K562 (cell line): ENCODE results near the gene CSF3. TPM values are rescaled to one million over a fixed set of nuclear protein-coding genes. Genes with fewer than 3 reads are reported as not detected.

Source experiments
- BCLAF1 ChIP-seq, 2 experiments: fragments of 450-650 bp in 1 of 2; IDR thresholded peaks; 2 replicates each; pipeline ENCODE4 v1.6.1; 2011 to 2017; ENCODE audit warnings: low read depth in 2 of 2, antibody characterized with exemption in 1 of 2, borderline replicate concordance in 1 of 2, low read length in 1 of 2, mild to moderate bottlenecking in 1 of 2, mixed read lengths in 1 of 2; ENCODE audit not compliant: control insufficient read depth in 1 of 2
- BCOR ChIP-seq: fragments of 450-650 bp; IDR thresholded peaks from 2 replicates; pipeline ENCODE4 v1.6.1; 2016
- EHMT2 ChIP-seq: fragments of 450-650 bp; IDR thresholded peaks from 2 replicates; pipeline ENCODE4 v1.6.1; 2018; ENCODE audit warnings: antibody characterized with exemption
- FOXK2 ChIP-seq, 2 experiments: fragments of 450-650 bp; IDR thresholded peaks in 1 of 2; conservative IDR thresholded peaks in 1 of 2; 2 replicates each; pipeline ENCODE4 v1.6.1; 2016; ENCODE audit warnings: low read depth in 2 of 2, mild to moderate bottlenecking in 1 of 2
- MCM2 ChIP-seq: fragments of 450-650 bp; IDR thresholded peaks from 2 replicates; pipeline ENCODE4 v1.6.1; 2017; ENCODE audit warnings: low read depth, mild to moderate bottlenecking
- NKRF ChIP-seq: fragments of 450-650 bp; IDR thresholded peaks from 2 replicates; pipeline ENCODE4 v1.6.1; 2016; ENCODE audit warnings: borderline replicate concordance
- SFPQ ChIP-seq: fragments of 200-400 bp; formaldehyde crosslinking; IDR thresholded peaks from 2 replicates; pipeline ENCODE4 v1.6.1; 2017; ENCODE audit warnings: mild to moderate bottlenecking, low read depth, low read length, moderate library complexity
- SIN3A ChIP-seq, 2 experiments: fragments of 150-350 bp in 1 of 2; IDR thresholded peaks; 2 replicates each; pipeline ENCODE4 v1.6.1; 2011 to 2016; ENCODE audit warnings: borderline replicate concordance in 2 of 2, low read depth in 2 of 2, low read length in 2 of 2, mild to moderate bottlenecking in 2 of 2, moderate library complexity in 2 of 2; ENCODE audit not compliant: control insufficient read depth in 1 of 2
- SP1 ChIP-seq: sonication (generic); formaldehyde crosslinking; IDR thresholded peaks from 2 replicates; pipeline ENCODE4 v1.8.1; 2022; ENCODE audit warnings: mild to moderate bottlenecking, missing genetic modification reagents
- ZBTB2 ChIP-seq: fragments of 450-650 bp; IDR thresholded peaks from 2 replicates; pipeline ENCODE4 v1.6.1; 2016; ENCODE audit warnings: antibody characterized with exemption
- ZFX ChIP-seq: sonication (generic); formaldehyde crosslinking; IDR thresholded peaks from 2 replicates; pipeline ENCODE4 v1.8.0; 2022; ENCODE audit warnings: mild to moderate bottlenecking, missing genetic modification reagents, moderate library complexity
- ZNF133 ChIP-seq: fragments of 250-450 bp; sonication (Bioruptor Pico); IDR thresholded peaks from 2 replicates; pipeline ENCODE4 v1.4.0; 2020; ENCODE audit warnings: mild to moderate bottlenecking
- ZNF277 ChIP-seq: fragments of 250-450 bp; sonication (Bioruptor Pico); IDR thresholded peaks from 2 replicates; pipeline ENCODE4 v1.8.0; 2022; ENCODE audit warnings: inconsistent platforms, mild to moderate bottlenecking, moderate library complexity, borderline replicate concordance
- ZNF778 ChIP-seq: fragments of 450-650 bp; formaldehyde crosslinking; IDR thresholded peaks from 2 replicates; pipeline ENCODE4 v1.4.0; 2020; ENCODE audit warnings: mild to moderate bottlenecking, moderate library complexity
- polyA plus RNA-seq, 8 experiments: library from polyadenylated mRNA; depleted of rRNA in 4 of 8; stranded (reverse) in 5 of 8; unstranded in 3 of 8; fragments of >200 nt; fragmentation: Nextera tagmentation in 2 of 8; fragmentation: Illumina TruSeq in 1 of 8; extraction: Ambion mirVana in 2 of 8; extraction: Trizol in 1 of 8; gene quantifications; 2 replicates each; pipeline versions ENCODE4 v1.2.1 to v1.2.3, GENCODE V29; 2011 to 2014; ENCODE audit warnings: inconsistent platforms in 1 of 8, missing spikeins in 1 of 8
- total RNA-seq, 7 experiments: library from RNA; depleted of rRNA in 6 of 7; stranded (reverse); fragments of >200 nt in 6 of 7; fragmentation: Illumina TruSeq in 2 of 7; extraction: Trizol in 2 of 7; gene quantifications; 2 replicates each; pipeline versions ENCODE4 v1.2.1 to v1.2.3, GENCODE V29; 2011 to 2021; ENCODE audit warnings: low replicate concordance in 1 of 7

CSF3 gene
- total and polyA plus RNA-seq, 9 of the 15 experiments (the other 6 are each of a cell fraction or from before 2014, with no cell fraction given) = 0.19 TPM; not detected in 8

GRCh38 chr17:40005520-40005919 is 9.7 kb upstream of the CSF3 start (continued):
- TF ChIP-seq ZBTB2 = no peak
- TF ChIP-seq BCLAF1 (IDR thresholded peaks at IDR 0.05; ENCODE audit: borderline replicate concordance in 1 of 2, control insufficient read depth in 1 of 2, low read depth in 2 of 2, low read length in 1 of 2) = no peak
- TF ChIP-seq BCOR = no peak
- no peak for TF ChIP-seq FOXK2 (conservative IDR thresholded peaks at IDR 0.05 in 1 of 2, IDR thresholded peaks at IDR 0.05 in 1 of 2; ENCODE audit: low read depth in 2 of 2)
- TF ChIP-seq SP1 = no peak
- TF ChIP-seq SFPQ = no peak
- no peak for TF ChIP-seq MCM2
- peak; percentile 75; the same call in 1 of the 2 replicates for TF ChIP-seq EHMT2
- TF ChIP-seq ZNF277 = no peak
- no peak for TF ChIP-seq SIN3A (IDR thresholded peaks at IDR 0.05; ENCODE audit: borderline replicate concordance in 2 of 2, control insufficient read depth in 1 of 2, low read depth in 2 of 2, low read length in 2 of 2)
- no peak for TF ChIP-seq ZNF133 (CRISPR knock-in tag)
- TF ChIP-seq ZFX (CRISPR knock-in tag) = no peak
- TF ChIP-seq NKRF = no peak
- TF ChIP-seq ZNF778 (CRISPR knock-in tag) = no peak
